SK-N-SH (cell line): ENCODE measurements around the gene DENND5A. TPM values are rescaled to one million over a fixed set of nuclear protein-coding genes. Genes with fewer than 3 reads are reported as not detected.
A peak's percentile ranks its signal among the peaks of the same experiment; 100 is the strongest.

ENCODE experiments used
- CTCF ChIA-PET: fragments of 300-600, 350-600 bp; formaldehyde crosslinking; extraction: SDS; loops from one replicate; lab custom pipeline; 2021; lab: Yijun Ruan, JAX
- POLR2A ChIA-PET: fragments of 350-600 bp; sonication (Branson Sonifier 250); formaldehyde crosslinking; extraction: SDS; loops from one replicate; lab custom pipeline; 2020; ENCODE audit warnings: antibody characterized with exemption, inconsistent platforms; lab: Yijun Ruan, JAX
- DNase-seq: peaks from one replicate; pipeline ENCODE4 v3.0.0; 2012
- H2AFZ ChIP-seq: fragments of 200-600 bp; sonication (generic); 2 replicates; pipeline ENCODE4 v1.8.1; 2016; ENCODE audit warnings: antibody characterized with exemption, mild to moderate bottlenecking, low read depth
- H3F3A ChIP-seq: fragments of 200-600 bp; sonication (generic); replicated peaks from 2 replicates; pipeline ENCODE3; 2016; ENCODE audit warnings: antibody characterized with exemption, mild to moderate bottlenecking; ENCODE audit not compliant: insufficient read depth
- H3K27ac ChIP-seq, 2 experiments: fragments of 200-500 bp in 1 of 2; fragments of 200-600 bp in 1 of 2; sonication (Bioruptor generic) in 1 of 2; sonication (generic), shearing (Covaris generic) in 1 of 2; 2 replicates each; pipeline versions ENCODE4 v1.5.1 to v1.6.1; 2014 to 2016; ENCODE audit warnings: low read depth in 2 of 2, inconsistent platforms in 1 of 2, low read length in 1 of 2, mild to moderate bottlenecking in 1 of 2, mixed read lengths in 1 of 2
- H3K27me3 ChIP-seq: fragments of 200-600 bp; sonication (generic), shearing (Covaris generic); 2 replicates; pipeline ENCODE4 v1.6.1; 2016; ENCODE audit warnings: mixed run types; ENCODE audit not compliant: insufficient read depth
- H3K36me3 ChIP-seq, 2 experiments: fragments of 200-500 bp in 1 of 2; fragments of 200-600 bp in 1 of 2; sonication (Bioruptor generic) in 1 of 2; sonication (generic) in 1 of 2; replicated peaks in 1 of 2; 2 replicates each; pipeline versions ENCODE3 to v1.5.1; 2014 to 2016; ENCODE audit warnings: low read length in 1 of 2, mild to moderate bottlenecking in 1 of 2; ENCODE audit not compliant: insufficient read depth in 2 of 2, control insufficient read depth in 1 of 2
- H3K4me1 ChIP-seq, 2 experiments: fragments of 200-500 bp in 1 of 2; fragments of 200-600 bp in 1 of 2; sonication (Bioruptor generic) in 1 of 2; sonication (generic), shearing (Covaris generic) in 1 of 2; 2 replicates each; pipeline versions ENCODE4 v1.5.1 to v1.6.1; 2014 to 2016; ENCODE audit warnings: low read depth in 1 of 2, low read length in 1 of 2, mixed run types in 1 of 2; ENCODE audit not compliant: insufficient read depth in 2 of 2, control insufficient read depth in 1 of 2
- H3K4me2 ChIP-seq: fragments of 200-600 bp; sonication (generic), shearing (Covaris generic); 2 replicates; pipeline ENCODE4 v1.6.1; 2017; ENCODE audit warnings: mixed run types
- H3K4me3 ChIP-seq, 2 experiments: fragments of 200-500 bp in 1 of 2; fragments of 200-600 bp in 1 of 2; sonication (Bioruptor generic) in 1 of 2; sonication (generic), shearing (Covaris generic) in 1 of 2; 2 replicates each; pipeline versions ENCODE4 v1.5.1 to v1.8.1; 2014 to 2016; ENCODE audit warnings: low read depth in 2 of 2, inconsistent platforms in 1 of 2, low read length in 1 of 2, mild to moderate bottlenecking in 1 of 2, mixed read lengths in 1 of 2, moderate library complexity in 1 of 2
- H3K79me2 ChIP-seq: fragments of 200-600 bp; sonication (generic); 2 replicates; pipeline ENCODE4 v1.8.1; 2017; ENCODE audit warnings: mild to moderate bottlenecking; ENCODE audit not compliant: insufficient read depth
- H3K9ac ChIP-seq: fragments of 200-600 bp; sonication (generic); 2 replicates; pipeline ENCODE4 v1.6.1; 2017; ENCODE audit warnings: mixed run types
- H3K9me2 ChIP-seq: fragments of 200-600 bp; sonication (generic); 2 replicates; pipeline ENCODE4 v1.6.1; 2017; ENCODE audit warnings: mixed run types
- H3K9me3 ChIP-seq: fragments of 200-600 bp; sonication (generic); 2 replicates; pipeline ENCODE4 v1.6.1; 2017; ENCODE audit warnings: mixed run types, mild to moderate bottlenecking, moderate library complexity
- H4K20me1 ChIP-seq: fragments of 200-600 bp; sonication (generic); 2 replicates; pipeline ENCODE4 v1.6.1; 2017; ENCODE audit warnings: mild to moderate bottlenecking, mixed run types; ENCODE audit not compliant: insufficient read depth
- CHD2 ChIP-seq: fragments of 150-350 bp; IDR thresholded peaks from 2 replicates; pipeline ENCODE4 v1.6.1; 2018; ENCODE audit warnings: low read length; ENCODE audit not compliant: partially characterized antibody
- EP300 ChIP-seq, 2 experiments: IDR thresholded peaks; 2 replicates each; pipeline versions ENCODE4 v1.4.0 to v1.6.1; 2012; ENCODE audit warnings: borderline replicate concordance in 1 of 2, low read depth in 1 of 2, low read length in 1 of 2
- EZH2phosphoT487 ChIP-seq: fragments of 200-600 bp; sonication (generic); IDR thresholded peaks from 2 replicates; pipeline ENCODE4 v1.6.1; 2017; ENCODE audit warnings: low read depth, mixed run types, mild to moderate bottlenecking, antibody characterized with exemption, moderate library complexity, borderline replicate concordance
- FOXM1 ChIP-seq: IDR thresholded peaks from 2 replicates; pipeline ENCODE4 v1.4.0; 2012; ENCODE audit warnings: low read depth, mild to moderate bottlenecking
- IRF3 ChIP-seq: fragments of 150-350 bp; IDR thresholded peaks from 2 replicates; pipeline ENCODE4 v1.6.1; 2016; ENCODE audit warnings: mild to moderate bottlenecking, low read depth, low read length
- MXI1 ChIP-seq: IDR thresholded peaks from 2 replicates; pipeline ENCODE4 v1.6.1; 2012; ENCODE audit warnings: mild to moderate bottlenecking, low read depth, low read length, improper control_type of control experiment
- RAD21 ChIP-seq: IDR thresholded peaks from 2 replicates; pipeline ENCODE4 v1.6.1; 2012; ENCODE audit warnings: mild to moderate bottlenecking, low read length
- SMC3 ChIP-seq: IDR thresholded peaks from 2 replicates; pipeline ENCODE4 v1.6.1; 2012; ENCODE audit warnings: low read depth, low read length, improper control_type of control experiment
- TEAD4 ChIP-seq: IDR thresholded peaks from 2 replicates; pipeline ENCODE4 v1.4.0; 2012; ENCODE audit warnings: mild to moderate bottlenecking, borderline replicate concordance; ENCODE audit not compliant: insufficient read depth
- WGBS: methylation state at CpG from one replicate; pipeline ENCODE4 v1.1.6; 2017; ENCODE audit warnings: low lambda C conversion rate; 5-methylcytosine and 5-hydroxymethylcytosine counted together
- polyA plus RNA-seq, 3 experiments: library from polyadenylated mRNA; depleted of rRNA; stranded (reverse); fragments of >200 nt; gene quantifications; 2 replicates each; pipeline ENCODE4 v1.2.3, GENCODE V29; 2012
- TF ChIP-seq, protein P1 (sequence below): IDR thresholded peaks from 2 replicates; pipeline ENCODE4 v1.4.0; 2012; ENCODE audit warnings: low read depth

The DENND5A gene
- polyA plus RNA-seq, 1 of the 3 experiments (the other 2 are of a cell fraction): 110 TPM

GRCh38 chr11:9141186-9141585, 124.0 kb downstream of the DENND5A start:
- POLR2A ChIA-PET: no interaction called here
- no peaks in the 10 kb centered on the region for H3K9me3 ChIP-seq
- H3K4me1 ChIP-seq: peaks cover 5 to 24% of the 10 kb centered on the region in 2 experiments; a peak in 3 of 4 replicates
- TF ChIP-seq TEAD4: no peak
- TF ChIP-seq, protein P1, sequence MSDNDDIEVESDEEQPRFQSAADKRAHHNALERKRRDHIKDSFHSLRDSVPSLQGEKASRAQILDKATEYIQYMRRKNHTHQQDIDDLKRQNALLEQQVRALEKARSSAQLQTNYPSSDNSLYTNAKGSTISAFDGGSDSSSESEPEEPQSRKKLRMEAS: no peak
- no peak for TF ChIP-seq MXI1
- TF ChIP-seq IRF3: no peak
- TF ChIP-seq EZH2phosphoT487: no peak
- TF ChIP-seq SMC3: no peak
- no peak for TF ChIP-seq EP300 (IDR thresholded peaks at IDR 0.05; ENCODE audit: borderline replicate concordance in 1 of 2, low read depth in 1 of 2, low read length in 1 of 2)
- no peak for TF ChIP-seq CHD2
- TF ChIP-seq RAD21: no peak
- WGBS: 91% methylated on average over 7 of the region's 7 CpGs
- H4K20me1 ChIP-seq: peaks cover 31% of the 10 kb centered on the region
- H3K4me3 ChIP-seq: no peak overlapping the region
- peaks cover 54 to 72% of the 10 kb centered on the region in 2 experiments for H3K36me3 ChIP-seq
- H3K27ac ChIP-seq: no peak overlapping the region
- H2AFZ ChIP-seq: no peak overlapping the region
- peaks cover 33% of the 10 kb centered on the region for H3F3A ChIP-seq
- H3K79me2 ChIP-seq: no peaks in the 10 kb centered on the region
- H3K4me2 ChIP-seq: no peak overlapping the region
- DNase-seq: no peak
- no peaks in the 10 kb centered on the region for H3K27me3 ChIP-seq
- CTCF ChIA-PET: interaction anchor here (2.2 to 6.3 kb wide), 2 partner anchors 126 to 227 kb away, joined by 9 to 205 read pairs; no protein-coding TSS in a partner anchor
- H3K9me2 ChIP-seq: no peaks in the 10 kb centered on the region
- no peak overlapping the region for H3K9ac ChIP-seq

DNA sequence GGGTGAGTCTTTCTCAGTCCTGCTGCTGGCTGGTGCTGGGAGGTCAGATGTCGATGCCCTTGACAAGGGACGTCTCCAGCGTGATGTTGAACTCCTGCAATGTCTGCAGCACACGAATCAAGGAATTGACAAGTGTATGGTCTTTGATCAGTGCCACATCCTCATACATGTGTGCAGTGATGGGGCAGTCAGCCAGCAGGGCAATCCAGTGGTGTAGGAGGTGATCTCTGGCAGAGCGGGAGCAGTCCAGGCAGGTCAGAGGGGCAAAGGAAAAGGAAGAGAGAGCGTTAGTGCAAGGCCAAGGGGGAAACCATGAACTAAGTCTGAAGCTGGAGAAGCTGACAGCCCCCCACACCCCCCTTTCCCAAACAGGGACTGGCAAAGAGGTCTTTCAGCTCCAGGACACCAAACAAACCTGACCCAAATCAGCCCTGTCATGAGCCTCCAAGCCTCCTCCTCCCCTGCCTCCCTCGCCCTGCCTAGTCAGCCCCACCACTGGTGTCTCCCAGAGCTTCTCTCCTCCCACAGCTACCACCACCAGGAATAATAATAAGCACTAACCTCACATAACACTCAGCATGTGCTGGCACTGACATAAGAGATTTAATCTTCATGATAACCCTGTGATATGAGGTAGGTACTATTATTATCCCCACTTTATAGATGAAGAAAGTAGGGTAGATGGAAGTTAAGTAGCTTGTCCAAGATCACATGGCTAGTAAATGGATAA, 125.4 kb downstream of the DENND5A start:
- peaks cover 0 to 24% of the 10 kb centered on the region in 2 experiments; a peak in 3 of 4 replicates for H3K4me1 ChIP-seq
- 86% methylated on average over 7 of the region's 7 CpGs for WGBS
- ChIA-PET CTCF (interaction anchor here (1.1 to 6.3 kb wide), 7 partner anchors 8 to 225 kb away, joined by 3 to 205 read pairs (median 28); no protein-coding TSS in a partner anchor), POLR2A (no interaction called here)
- peak overlapping the region in 1 of 2 experiments; percentile 70; a peak in 3 of 4 replicates for H3K27ac ChIP-seq
- H4K20me1 ChIP-seq: peaks cover 31% of the 10 kb centered on the region
- H2AFZ ChIP-seq: no peak overlapping the region
- no peaks in the 10 kb centered on the region for H3K27me3 ChIP-seq
- no peaks in the 10 kb centered on the region for H3K9me3 ChIP-seq
- DNase-seq: no peak
- no peaks in the 10 kb centered on the region for H3K9me2 ChIP-seq
- peaks cover 49 to 59% of the 10 kb centered on the region in 2 experiments for H3K36me3 ChIP-seq
- H3F3A ChIP-seq: peaks cover 33% of the 10 kb centered on the region
- no peak overlapping the region for H3K9ac ChIP-seq
- no peaks in the 10 kb centered on the region for H3K79me2 ChIP-seq
- H3K4me2 ChIP-seq: 0 out of 2 replicates have a peak overlapping the region, but pooled peaks have one; percentile 11
- H3K4me3 ChIP-seq: no peak overlapping the region
- TF ChIP-seq TEAD4 (no peak), EZH2phosphoT487 (no peak), EP300 (IDR thresholded peaks at IDR 0.05; ENCODE audit: borderline replicate concordance in 1 of 2, low read depth in 1 of 2, low read length in 1 of 2) (no peak), FOXM1 (no peak), RAD21 (no peak)
